Peyer's patch (tissue), 4 donors: ENCODE results near the gene TBC1D23.

Experiments
- POLR2A ChIP-seq, 2 donors: fragments of 450-650 bp; IDR thresholded peaks; one replicate each; pipeline ENCODE4 v1.5.1; 2017; ENCODE audit warnings: antibody characterized with exemption in 2 of 2, mild to moderate bottlenecking in 2 of 2, moderate library complexity in 2 of 2
- TF ChIP-seq, protein P1 (sequence below), 6 experiments: fragments of 450-650 bp in 4 of 6; fragments of 200-600 bp in 2 of 6; sonication (generic) in 1 of 6; IDR thresholded peaks; one replicate each; pipeline ENCODE4 v1.5.1; 2017 to 2019; ENCODE audit warnings: antibody characterized with exemption in 6 of 6, mild to moderate bottlenecking in 3 of 6, moderate library complexity in 1 of 6

DNA sequence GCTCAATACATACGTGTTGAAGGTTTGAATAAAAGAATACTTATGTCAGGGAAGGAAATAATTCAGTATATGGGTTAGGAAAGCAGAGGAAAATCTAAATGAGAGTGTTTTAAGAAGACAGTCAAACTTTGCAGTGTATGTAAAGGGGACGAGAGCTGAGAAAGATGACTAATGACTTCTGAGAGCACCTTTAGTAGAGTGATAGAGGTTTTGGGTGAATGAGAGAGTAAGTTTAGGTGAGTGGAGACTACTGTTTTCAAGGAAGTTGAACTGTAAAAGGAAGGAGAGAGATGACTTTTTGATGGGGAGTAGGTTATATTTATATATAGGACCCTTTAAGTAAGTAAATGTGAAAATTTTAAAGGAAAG is 9.4 kb downstream of the TBC1D23 start:
- TF ChIP-seq, protein P1, sequence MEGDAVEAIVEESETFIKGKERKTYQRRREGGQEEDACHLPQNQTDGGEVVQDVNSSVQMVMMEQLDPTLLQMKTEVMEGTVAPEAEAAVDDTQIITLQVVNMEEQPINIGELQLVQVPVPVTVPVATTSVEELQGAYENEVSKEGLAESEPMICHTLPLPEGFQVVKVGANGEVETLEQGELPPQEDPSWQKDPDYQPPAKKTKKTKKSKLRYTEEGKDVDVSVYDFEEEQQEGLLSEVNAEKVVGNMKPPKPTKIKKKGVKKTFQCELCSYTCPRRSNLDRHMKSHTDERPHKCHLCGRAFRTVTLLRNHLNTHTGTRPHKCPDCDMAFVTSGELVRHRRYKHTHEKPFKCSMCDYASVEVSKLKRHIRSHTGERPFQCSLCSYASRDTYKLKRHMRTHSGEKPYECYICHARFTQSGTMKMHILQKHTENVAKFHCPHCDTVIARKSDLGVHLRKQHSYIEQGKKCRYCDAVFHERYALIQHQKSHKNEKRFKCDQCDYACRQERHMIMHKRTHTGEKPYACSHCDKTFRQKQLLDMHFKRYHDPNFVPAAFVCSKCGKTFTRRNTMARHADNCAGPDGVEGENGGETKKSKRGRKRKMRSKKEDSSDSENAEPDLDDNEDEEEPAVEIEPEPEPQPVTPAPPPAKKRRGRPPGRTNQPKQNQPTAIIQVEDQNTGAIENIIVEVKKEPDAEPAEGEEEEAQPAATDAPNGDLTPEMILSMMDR (IDR thresholded peaks at IDR 0.05), result no peak
- TF ChIP-seq POLR2A (IDR thresholded peaks at IDR 0.05), result no peak
